ENCODE measurements around the gene CXCL9. TPM values are rescaled to one million over a fixed set of nuclear protein-coding genes. Genes with fewer than 3 reads are reported as not detected.
"Not testable (repeated sequence)": the region's sequence is repeated elsewhere in the genome, so short reads cannot be mapped to it uniquely, and the experiment has no call there.

Gene CXCL9
- total and polyA plus RNA-seq, 2 donors, result 0.48 to 1.3 TPM

DNA sequence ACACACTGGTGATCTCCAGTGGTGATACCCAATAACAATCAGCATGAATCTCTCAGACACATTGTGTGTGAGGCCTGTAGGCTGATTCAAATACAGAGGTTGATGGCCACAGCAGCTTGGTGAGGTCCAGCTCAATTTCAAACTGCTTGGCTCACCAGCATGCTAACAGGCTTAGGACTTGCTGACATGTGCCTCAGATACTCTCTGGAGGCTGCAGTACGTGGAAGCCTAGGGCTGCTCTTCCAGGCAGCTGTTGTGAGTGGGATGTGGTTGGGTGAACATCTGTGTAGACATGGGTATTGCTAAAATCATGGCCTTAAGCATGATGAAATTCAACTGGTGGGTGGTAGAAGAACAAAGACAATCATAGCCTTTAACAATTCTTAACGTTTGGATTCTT is 4.3 kb downstream of the CXCL9 start:
- Histone ChIP-seq H3K36me3 (ENCODE audit: insufficient read depth) (no peaks in the 10 kb centered on the region), H3K27ac (ENCODE audit: low read depth) (no peak overlapping the region), H3K4me3 (ENCODE audit: low read depth, low read length) (no peak overlapping the region), H3K4me1 (ENCODE audit: insufficient read depth) (no peaks in the 10 kb centered on the region)
- DNase-seq (ENCODE audit: extremely low spot score), result no peak
- WGBS, result 70% methylated on average over 2 of the region's 2 CpGs

DNA sequence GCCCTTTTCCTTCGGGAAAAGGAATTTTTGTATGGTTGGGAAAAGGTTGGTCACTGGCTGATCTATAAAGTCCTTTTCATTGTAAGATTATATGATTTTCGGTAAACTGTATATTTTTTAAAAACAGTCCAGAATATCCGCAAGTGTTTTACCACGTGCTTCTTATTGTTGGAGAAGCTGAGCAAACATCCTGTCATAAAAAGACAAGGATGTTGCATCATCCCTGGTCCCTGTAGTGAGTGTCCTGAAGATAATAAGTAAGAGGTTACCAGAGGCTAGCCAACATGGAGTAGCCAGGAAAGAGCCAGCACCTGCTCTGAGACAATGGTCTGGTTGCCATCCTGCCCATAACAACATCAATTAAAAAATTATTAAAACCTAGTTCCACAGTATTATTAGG is 5.1 kb downstream of the CXCL9 start:
- no peaks in the 10 kb centered on the region for H3K4me1 ChIP-seq (ENCODE audit: insufficient read depth)

DNA sequence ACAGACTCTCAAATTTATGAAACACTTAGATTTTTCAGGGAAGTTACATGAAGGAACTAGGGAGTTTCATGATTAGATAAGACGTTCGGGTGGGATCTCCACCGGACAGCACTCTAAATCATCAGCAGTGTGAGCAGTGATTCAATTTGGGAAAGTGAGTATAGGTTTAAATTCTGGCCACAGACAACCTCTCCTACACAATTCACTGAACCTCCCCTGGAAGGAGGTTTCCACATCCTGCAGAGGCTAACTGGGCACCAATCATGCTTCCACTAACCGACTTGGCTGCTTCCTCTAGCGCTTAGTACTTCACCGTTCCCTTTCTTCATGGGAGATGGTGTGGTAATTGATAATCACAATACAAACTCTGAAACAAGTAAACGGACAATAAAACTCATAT is 5.6 kb downstream of the CXCL9 start:
- H3K4me3 ChIP-seq (ENCODE audit: low read depth, low read length), result no peak overlapping the region
- no peak overlapping the region for H3K27ac ChIP-seq (ENCODE audit: low read depth)
- WGBS, result 73% methylated on average over 7 of the region's 7 CpGs
- H3K4me1 ChIP-seq (ENCODE audit: insufficient read depth), result no peaks in the 10 kb centered on the region
- DNase-seq (ENCODE audit: extremely low spot score), result no peak
- no peaks in the 10 kb centered on the region for H3K36me3 ChIP-seq (ENCODE audit: insufficient read depth)

More for the DNA sequence above, 5.1 kb downstream of the CXCL9 start:
- H3K36me3 ChIP-seq (ENCODE audit: insufficient read depth), result no peaks in the 10 kb centered on the region
- 64% methylated on average over 4 of the region's 4 CpGs for WGBS
- DNase-seq (ENCODE audit: extremely low spot score), result no peak
- no peak overlapping the region for H3K4me3 ChIP-seq (ENCODE audit: low read depth, low read length)
- H3K27ac ChIP-seq (ENCODE audit: low read depth), result no peak overlapping the region

DNA sequence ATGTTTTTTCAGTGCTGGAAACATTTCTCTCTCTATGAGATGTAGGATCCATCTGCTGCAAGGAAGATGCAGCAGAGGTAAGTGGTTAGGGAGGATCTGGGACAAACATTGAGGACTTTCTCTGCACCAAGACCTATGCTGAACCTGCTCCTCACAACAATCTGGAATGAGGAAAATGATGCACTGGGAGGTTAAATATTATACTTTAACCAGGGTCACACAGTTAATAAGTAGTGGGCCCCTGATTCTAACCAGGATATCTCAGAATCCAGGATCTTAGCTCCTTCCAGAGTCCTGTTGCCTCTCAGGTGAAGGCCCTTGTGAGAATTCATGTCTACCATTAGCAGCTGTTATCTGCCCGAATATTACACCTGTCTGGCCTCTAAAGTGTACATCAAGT is 7.0 kb downstream of the CXCL9 start:
- Histone ChIP-seq H3K36me3 (ENCODE audit: insufficient read depth) (no peaks in the 10 kb centered on the region), H3K4me1 (ENCODE audit: insufficient read depth) (no peaks in the 10 kb centered on the region), H3K4me3 (ENCODE audit: low read depth, low read length) (no peak overlapping the region), H3K27ac (ENCODE audit: low read depth) (no peak overlapping the region)
- 88% methylated on average over 1 of the region's 1 CpG for WGBS
- no peak for DNase-seq (ENCODE audit: extremely low spot score)

DNA sequence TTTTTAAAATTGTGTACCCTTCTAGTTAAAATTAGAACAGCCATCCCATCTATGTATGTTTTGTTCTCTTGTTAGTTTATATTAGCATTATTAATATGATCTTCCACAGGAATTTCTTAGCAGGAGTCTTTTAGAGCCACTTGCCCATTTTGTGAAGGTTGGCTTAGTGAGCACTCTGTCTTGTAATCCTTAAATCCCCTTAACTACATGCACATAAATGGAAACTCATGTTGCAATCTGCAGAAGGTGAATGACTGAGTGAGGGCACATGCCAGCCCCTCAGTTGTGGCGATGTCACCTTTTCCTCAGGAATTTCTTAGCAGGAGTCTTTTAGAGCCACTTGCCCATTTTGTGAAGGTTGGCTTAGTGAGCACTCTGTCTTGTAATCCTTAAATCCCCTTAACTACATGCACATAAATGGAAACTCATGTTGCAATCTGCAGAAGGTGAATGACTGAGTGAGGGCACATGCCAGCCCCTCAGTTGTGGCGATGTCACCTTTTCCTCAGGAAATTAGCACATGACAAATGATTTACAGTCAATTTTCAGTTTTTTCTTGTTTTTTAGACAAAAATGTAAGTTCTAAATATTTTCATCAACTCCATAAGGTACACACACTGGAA is 8.7 kb downstream of the CXCL9 start:
- DNase-seq (ENCODE audit: extremely low spot score); H3K27ac ChIP-seq (ENCODE audit: low read depth); H3K36me3 ChIP-seq (ENCODE audit: insufficient read depth); H3K4me3 ChIP-seq (ENCODE audit: low read depth, low read length); H3K4me1 ChIP-seq (ENCODE audit: insufficient read depth): not testable (repeated sequence)
- WGBS, result 63% methylated on average over 2 of the region's 2 CpGs

DNA sequence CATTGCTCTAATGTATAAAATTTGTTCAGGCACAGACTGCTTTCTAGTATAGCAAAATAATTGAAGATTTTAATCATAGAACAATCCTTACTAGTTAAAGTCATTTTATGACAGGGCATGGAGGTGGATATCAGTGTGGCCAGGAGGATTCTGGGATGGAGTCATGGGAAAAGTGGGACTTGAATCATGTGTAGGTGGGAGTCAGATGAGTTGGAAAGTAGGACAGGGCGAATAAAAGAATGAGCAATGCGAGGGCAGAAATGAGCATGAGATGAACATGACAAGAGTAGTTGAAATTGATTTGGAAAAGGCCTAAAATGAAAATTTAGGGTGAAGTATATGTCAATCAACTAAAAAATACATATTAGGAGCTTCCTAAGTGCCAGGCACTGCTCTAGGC is 9.4 kb downstream of the CXCL9 start:
- Histone ChIP-seq H3K4me3 (ENCODE audit: low read depth, low read length) (no peak overlapping the region), H3K4me1 (ENCODE audit: insufficient read depth) (no peaks in the 10 kb centered on the region), H3K27ac (ENCODE audit: low read depth) (no peak overlapping the region), H3K36me3 (ENCODE audit: insufficient read depth) (no peaks in the 10 kb centered on the region)
- no peak for DNase-seq (ENCODE audit: extremely low spot score)
- WGBS, result 90% methylated on average over 2 of the region's 2 CpGs

DNA sequence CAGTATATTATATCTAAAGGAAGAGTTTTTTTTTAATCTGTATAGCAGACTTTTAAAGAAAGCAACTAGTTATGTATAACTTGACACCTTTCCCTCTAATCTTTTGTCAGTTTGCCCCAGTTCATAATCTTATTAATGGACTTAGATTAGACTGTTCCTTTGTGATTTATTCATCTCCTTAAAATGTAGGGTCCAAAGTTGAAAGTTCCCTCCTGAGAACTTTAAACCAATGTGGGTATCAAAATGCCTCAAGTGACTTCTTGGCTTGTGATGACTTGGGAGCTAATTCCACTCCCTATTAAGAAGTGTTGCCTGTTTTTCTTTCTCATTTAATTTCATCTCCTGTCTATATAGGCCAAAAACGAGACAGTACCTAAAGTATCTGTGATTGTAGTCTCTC is 10.2 kb downstream of the CXCL9 start:
- H3K4me3 ChIP-seq (ENCODE audit: low read depth, low read length), result no peak overlapping the region
- H3K36me3 ChIP-seq (ENCODE audit: insufficient read depth), result no peaks in the 10 kb centered on the region
- H3K27ac ChIP-seq (ENCODE audit: low read depth), result no peak overlapping the region
- no peaks in the 10 kb centered on the region for H3K4me1 ChIP-seq (ENCODE audit: insufficient read depth)
- no peak for DNase-seq (ENCODE audit: extremely low spot score)
- 70% methylated on average over 1 of the region's 1 CpG for WGBS

DNA sequence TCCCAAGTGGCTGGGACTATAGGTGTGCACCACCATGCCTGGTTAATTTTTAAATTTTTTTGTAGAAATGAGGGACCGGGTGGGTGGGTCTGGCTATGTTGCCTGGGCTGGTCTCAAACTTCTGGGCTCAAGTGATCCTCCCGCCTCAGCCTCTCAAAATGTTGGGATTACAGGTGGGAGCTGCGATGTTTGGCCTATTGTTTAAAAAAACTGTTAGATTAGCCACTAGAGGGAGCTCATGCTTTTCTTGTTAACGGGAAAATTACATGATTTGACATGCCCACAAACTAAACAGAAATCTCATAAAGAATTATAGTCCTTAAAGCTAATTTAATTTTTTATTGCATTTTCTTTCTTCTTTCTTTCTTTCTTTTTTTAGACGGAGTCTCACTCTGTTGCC is 11.6 kb downstream of the CXCL9 start:
- Histone ChIP-seq H3K27ac (ENCODE audit: low read depth) (no peak overlapping the region), H3K4me3 (ENCODE audit: low read depth, low read length) (no peak overlapping the region), H3K4me1 (ENCODE audit: insufficient read depth) (no peaks in the 10 kb centered on the region), H3K36me3 (ENCODE audit: insufficient read depth) (no peaks in the 10 kb centered on the region)
- WGBS, result 9% methylated on average over 5 of the region's 5 CpGs
- no peak for DNase-seq (ENCODE audit: extremely low spot score)

DNA sequence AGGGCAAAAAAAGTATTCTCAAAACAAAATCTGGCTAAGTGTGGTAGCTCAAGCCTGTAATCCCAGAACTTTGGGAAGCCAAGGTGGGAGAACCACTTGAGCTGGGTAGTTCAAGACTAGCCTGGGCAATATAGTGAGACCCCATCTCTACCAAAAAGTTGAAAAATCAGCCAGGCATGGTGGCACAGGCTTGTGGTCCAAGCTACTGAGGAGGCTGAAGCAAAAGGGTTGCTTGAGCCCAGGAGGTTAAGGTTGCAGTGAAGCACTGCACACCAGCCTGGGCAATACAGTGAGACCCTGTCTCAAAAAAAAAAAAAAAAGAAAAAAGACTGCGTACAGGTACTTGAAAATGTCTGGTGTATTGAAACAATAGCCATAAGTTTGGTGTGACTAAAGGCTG is 14.8 kb downstream of the CXCL9 start:
- Histone ChIP-seq H3K4me1 (ENCODE audit: insufficient read depth) (peaks cover 6% of the 10 kb centered on the region), H3K36me3 (ENCODE audit: insufficient read depth) (no peaks in the 10 kb centered on the region), H3K27ac (ENCODE audit: low read depth) (no peak overlapping the region), H3K4me3 (ENCODE audit: low read depth, low read length) (no peak overlapping the region)
- DNase-seq (ENCODE audit: extremely low spot score), result no peak
- 95% methylated on average over 1 of the region's 1 CpG for WGBS

DNA sequence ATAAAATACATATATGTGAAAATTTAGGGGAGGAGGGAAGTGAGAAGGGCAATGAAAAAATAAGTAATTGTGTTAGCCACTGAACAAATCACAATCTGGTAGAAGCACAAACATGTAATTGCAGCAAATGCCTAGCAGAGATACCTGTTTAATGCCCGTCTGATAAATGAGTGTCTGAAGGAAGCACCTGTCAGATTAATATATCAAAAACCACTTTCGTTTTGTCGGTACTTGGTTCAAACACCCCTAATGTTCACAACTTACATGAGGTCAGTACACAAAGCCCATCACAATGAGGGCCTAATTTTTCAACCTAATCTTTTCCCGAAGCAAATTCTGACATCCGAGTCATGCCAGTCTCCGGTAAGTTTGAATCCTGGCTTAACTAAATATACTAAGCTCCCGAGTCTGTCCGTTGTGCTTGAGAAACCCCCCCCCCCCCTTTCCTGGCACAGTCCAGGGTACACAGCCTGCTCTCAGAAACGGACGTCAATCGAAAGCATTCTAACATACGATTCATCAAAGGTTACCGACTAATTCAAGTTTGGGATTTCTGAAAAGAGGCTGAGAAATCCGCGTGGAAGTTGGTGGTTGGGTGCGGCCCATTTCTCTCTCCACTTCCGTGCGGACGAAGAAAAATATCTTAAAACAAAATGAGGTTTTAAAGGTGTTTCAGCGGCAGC is 17.3 kb downstream of the CXCL9 start:
- Histone ChIP-seq H3K4me3 (ENCODE audit: low read depth, low read length) (peak overlapping the region; percentile 90), H3K36me3 (ENCODE audit: insufficient read depth) (no peaks in the 10 kb centered on the region), H3K27ac (ENCODE audit: low read depth) (no peak overlapping the region), H3K4me1 (ENCODE audit: insufficient read depth) (peaks cover 6% of the 10 kb centered on the region)
- 2% methylated on average over 20 of the region's 20 CpGs for WGBS
- DNase-seq (ENCODE audit: extremely low spot score), result no peak

DNA sequence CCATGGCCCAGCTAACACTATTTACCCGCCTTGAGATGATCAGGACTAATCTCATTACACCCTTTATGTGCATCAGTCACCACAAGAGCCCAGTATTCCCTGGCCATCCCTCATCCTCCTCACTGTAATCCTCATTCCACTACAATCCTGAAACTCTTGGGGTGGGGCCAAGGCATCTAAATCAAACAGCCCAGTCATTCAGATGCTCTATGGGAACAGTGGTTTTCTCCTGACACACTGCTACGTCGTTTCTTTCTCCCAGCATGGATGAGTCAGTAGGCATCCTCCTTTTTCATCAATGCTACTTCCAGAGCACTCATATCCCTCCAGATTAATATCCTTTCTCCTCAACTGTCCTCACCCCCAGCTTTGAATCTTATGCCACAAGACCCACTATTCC is 22.2 kb downstream of the CXCL9 start:
- WGBS, result 80% methylated on average over 3 of the region's 3 CpGs
- Histone ChIP-seq H3K4me3 (ENCODE audit: low read depth, low read length) (no peak overlapping the region), H3K4me1 (ENCODE audit: insufficient read depth) (peaks cover 6% of the 10 kb centered on the region), H3K36me3 (ENCODE audit: insufficient read depth) (peaks cover 2% of the 10 kb centered on the region), H3K27ac (ENCODE audit: low read depth) (no peak overlapping the region)
- DNase-seq (ENCODE audit: extremely low spot score), result no peak

DNA sequence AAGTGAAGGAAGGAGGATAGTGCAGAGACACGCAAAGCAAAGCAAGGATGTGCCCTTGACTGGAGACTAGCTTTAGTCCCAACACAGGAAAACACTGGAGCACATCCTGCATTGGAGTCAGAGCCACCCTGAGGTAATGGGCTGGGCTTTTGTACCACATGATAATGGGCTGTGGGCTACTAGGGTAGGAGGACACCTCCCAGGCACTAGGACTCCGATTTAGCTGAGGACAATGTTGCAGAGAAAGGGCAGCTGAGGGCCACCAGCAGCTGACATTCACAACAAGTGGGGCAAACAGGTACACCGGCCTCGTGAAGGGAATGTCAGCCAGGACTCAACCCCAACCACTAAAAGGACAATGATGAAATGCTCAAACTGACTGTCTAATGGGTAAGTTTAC is 26.7 kb downstream of the CXCL9 start:
- Histone ChIP-seq H3K36me3 (ENCODE audit: insufficient read depth) (peaks cover 4% of the 10 kb centered on the region), H3K4me1 (ENCODE audit: insufficient read depth) (no peaks in the 10 kb centered on the region), H3K4me3 (ENCODE audit: low read depth, low read length) (no peak overlapping the region), H3K27ac (ENCODE audit: low read depth) (no peak overlapping the region)
- 70% methylated on average over 4 of the region's 4 CpGs for WGBS
- no peak for DNase-seq (ENCODE audit: extremely low spot score)

DNA sequence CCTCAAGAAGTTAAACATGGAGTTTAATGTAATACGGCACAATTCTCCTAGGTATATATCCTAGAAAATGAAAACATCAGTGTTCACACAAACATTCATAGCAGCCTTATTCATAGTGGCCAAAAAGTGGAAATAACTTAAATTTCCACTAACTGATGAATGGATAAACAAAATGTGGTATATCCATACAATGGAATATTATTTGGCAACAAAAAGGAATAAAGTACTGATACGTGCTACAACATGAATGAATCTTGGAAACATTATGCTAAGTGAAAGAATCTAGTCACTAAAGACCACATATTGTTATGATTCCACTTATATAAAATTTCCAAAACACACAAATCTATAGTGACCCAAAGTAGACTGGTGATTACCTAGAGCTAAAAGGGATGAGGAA is 31.1 kb downstream of the CXCL9 start:
- H3K27ac ChIP-seq (ENCODE audit: low read depth), result no peak overlapping the region
- no peak for DNase-seq (ENCODE audit: extremely low spot score)
- no peak overlapping the region for H3K4me3 ChIP-seq (ENCODE audit: low read depth, low read length)
- H3K36me3 ChIP-seq (ENCODE audit: insufficient read depth), result peaks cover 9% of the 10 kb centered on the region
- WGBS, result 98% methylated on average over 2 of the region's 2 CpGs
- H3K4me1 ChIP-seq (ENCODE audit: insufficient read depth), result no peaks in the 10 kb centered on the region

DNA sequence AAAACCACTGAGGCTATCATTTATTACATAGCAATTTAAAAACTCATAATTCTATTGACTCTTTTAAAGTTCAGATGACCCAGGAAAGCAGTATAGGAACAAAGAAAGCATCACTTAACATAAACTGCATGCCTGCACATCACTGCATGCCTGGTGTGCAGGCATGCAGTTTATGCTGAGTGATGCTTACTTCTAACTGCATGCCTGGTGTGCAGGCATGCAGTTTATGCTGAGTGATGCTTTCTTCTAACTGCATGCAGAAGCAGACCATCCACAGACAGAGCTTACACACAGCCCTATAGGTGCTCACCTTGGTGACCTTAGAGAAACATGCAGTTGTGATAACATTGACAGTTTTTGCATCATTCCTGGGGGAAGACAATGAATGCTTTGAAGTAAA is 33.5 kb downstream of the CXCL9 start:
- no peaks in the 10 kb centered on the region for H3K4me1 ChIP-seq (ENCODE audit: insufficient read depth)
- no peak overlapping the region for H3K4me3 ChIP-seq (ENCODE audit: low read depth, low read length)
- H3K27ac ChIP-seq (ENCODE audit: low read depth), result no peak overlapping the region
- H3K36me3 ChIP-seq (ENCODE audit: insufficient read depth), result peaks cover 11% of the 10 kb centered on the region
- no peak for DNase-seq (ENCODE audit: extremely low spot score)

All from urinary bladder (tissue), 4 donors.